ENCODE data around the gene STARD4.

Gene STARD4

DNA sequence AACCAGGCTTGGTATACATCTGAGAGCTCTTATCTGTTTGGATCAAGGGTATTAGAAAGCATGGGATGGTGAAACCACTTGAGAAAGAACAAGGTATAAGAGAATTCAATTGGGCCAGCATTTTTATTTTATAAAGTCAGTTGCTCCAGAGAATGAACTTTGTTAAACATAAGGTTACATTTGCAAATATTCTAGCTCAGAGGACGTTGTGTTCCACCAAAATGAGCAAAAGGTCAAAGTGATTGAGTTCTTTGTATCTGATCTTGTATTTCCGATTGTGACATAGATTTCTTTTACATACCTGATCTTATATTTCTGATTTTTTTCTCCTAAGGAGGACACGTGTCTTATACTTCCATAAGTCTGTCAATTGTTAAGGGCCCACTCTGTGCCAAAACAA is 8.6 kb upstream of the STARD4 start:
- DNase-seq, result no peak

DNA sequence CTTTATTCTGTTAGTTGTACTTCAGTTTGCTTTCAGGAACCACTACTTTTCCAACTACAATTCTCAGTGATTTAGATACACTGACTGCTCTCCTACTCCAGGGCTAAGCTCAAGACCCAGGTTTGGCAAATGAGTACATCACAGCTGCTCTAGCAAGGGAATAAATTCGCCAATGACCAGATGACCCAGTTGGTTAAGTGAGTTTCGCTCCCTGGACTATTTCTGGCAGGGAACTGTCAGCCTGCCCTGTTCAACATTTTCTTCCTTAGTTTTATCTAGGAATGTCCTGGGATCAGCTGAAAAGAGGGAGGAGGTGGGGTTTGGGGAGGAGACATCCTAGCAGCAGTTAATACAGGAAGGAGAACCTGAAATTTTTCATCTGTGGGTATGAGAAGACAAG is 6.4 kb upstream of the STARD4 start:
- no peak for DNase-seq

- DNase-seq, result no peak
These were observed 5.6 kb upstream of the STARD4 start for GRCh38 chr5:111517853-111518501.

- no peak for DNase-seq
These were observed 1.8 kb upstream of the STARD4 start for GRCh38 chr5:111514087-111514486.

GRCh38 chr5:111513131-111513520 is 791 bp upstream of the STARD4 start:
- no peak for DNase-seq

DNA sequence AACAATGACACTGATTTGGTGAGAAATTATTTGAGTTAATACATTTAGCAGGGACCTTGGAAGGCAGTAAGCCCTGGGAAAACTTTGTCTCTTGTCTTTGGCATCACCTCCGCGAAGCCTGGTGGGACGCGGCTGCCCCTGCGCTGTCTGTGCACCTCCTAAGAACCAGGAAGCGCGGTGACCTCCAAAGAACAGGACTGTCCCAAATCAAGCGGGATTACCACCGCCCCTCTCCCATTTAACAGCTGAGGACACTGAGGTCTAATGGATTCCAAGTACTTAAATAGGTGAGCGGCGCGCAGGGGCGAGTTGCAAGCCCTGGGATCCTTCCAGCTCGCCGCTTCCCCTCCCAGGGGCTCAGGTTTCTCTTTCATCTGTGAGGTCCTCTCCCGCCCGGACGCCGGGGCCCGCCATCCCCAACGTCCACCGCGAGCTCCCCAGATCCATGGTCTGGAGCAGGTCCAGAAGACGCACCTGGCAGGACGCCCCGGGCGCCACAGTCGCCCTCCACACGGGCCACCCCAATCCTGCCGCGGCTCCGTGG is 432 bp downstream of the STARD4 start:
- no peak for DNase-seq

- DNase-seq, result no peak
These were observed 1.0 kb downstream of the STARD4 start for GRCh38 chr5:111511174-111511830.

DNA sequence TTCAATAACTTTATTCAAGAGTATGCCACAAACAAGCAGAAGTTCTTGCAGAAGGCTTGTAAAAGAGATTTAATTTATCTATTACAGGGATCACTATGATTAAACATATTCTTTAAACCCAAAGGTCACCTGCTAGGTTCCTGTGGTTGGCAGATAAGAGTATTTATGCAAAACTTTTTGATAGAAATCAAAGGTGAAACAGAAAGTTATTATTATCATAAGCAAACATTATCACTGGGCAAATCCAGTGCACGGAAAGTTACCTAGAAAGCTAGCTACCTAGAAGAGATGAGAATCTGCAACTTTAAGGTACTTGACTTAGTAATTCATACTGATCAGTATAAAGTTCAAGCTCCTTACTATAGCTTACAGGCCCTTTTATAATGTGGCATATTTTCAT is 3.2 kb downstream of the STARD4 start:
- no peak for DNase-seq

DNA sequence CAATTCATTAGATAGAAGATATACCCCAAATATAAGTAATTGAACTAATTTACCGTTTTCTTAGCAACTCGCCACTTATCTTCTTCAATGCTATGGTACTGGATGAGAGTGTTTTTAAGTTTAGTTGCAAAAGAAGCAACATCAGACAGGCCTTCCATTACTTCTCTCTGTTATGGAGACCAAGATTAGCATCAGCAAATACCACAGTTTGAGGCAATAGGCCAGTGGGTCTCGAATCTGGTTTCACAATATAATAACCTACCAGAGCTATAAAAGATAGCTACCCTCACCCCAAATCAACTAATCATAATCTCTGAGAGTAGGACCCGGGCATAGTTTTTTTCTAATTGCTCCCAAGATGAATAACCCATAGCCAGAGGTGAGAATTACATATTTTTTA is 5.1 kb downstream of the STARD4 start:
- DNase-seq, result no peak

DNA sequence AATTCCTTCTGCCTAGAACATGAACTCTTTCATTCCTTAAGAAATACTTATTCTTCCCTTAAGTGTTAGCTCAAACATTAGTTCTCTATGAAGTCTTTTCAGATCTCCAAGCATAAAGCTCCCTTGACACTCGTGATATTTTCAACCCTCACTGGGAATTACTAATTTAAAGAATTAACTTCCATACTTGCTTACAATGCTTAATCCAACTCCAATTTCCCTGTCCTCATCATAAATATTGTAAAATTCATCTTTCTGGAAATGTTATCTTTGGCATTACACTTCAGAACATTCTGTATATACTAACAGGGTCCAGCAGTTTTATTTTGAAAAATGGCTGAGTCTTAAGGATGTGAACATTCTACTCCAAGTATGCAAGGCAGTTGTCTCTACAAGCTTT is 7.2 kb downstream of the STARD4 start:
- no peak for DNase-seq

GRCh38 chr5:111502956-111503355 is 9.4 kb downstream of the STARD4 start:
- no peak for DNase-seq

DNA sequence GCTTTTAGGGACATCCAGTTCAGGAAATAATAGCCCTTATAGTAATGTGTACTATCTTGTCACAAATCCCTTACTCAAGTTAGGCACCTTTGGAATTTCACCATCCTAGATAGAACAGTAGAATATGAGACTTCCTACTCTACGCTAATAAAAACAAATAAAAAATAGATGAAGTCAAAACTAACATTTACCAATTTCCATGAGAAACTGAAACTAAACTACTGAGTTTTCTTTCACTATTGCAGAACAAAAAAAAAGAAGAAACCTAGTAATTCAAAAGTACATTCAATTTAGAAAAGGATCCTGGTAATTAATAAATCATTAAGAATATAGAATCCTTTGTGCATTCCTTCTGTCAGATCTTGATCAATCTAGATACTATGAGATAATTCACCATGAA is 14.0 kb downstream of the STARD4 start:
- no peak for DNase-seq

DNA sequence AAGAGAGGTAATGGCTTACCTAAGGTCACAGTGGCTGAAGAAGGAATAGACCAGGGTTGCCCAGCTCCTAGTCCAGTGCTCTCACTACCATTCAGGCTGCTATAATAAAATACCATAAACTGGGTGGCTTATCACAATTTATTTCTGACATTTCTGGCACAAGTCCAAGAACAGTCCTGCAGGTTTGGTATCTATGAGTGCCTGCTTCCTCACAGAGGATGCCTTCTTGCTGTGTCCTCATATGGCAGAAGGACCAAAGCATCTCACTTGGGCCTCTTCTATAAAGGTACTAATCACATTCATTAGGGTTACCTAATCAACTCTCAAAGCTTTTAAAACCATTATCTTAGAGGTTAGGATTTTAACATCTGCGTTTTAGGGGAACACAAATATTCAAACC is 17.2 kb downstream of the STARD4 start:
- DNase-seq, result no peak

DNA sequence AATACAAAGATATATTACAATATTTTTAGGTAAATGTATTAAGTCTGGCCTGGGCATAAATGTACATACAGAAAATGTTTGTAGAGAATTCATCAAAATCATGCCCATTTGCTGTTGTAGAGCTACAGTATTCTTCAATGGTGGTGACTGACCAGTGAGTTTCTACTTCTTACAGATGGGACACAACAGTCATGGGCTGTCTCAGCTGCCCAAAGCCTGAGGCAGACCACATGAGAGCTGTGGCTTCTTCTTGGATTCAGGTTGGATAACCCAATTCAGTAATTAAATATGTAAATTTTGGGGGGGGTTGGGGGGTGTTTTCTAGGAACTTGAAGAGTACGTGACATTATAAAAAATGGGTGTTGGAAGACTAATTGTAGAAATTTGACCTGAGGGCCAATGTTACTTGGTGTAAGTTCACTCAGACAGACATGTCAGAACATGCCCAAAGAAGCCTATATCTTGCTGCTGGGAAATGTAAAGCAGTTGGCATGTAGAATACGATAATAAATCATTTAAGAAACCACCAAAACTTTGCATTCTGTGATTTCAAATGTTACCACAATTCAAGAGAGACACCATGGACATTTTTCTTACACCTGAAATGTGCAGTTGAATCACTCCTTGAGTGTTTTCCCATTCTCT is 17.9 kb downstream of the STARD4 start:
- DNase-seq, result no peak

GRCh38 chr5:111493031-111493430 is 19.3 kb downstream of the STARD4 start:
- no peak for DNase-seq

DNA sequence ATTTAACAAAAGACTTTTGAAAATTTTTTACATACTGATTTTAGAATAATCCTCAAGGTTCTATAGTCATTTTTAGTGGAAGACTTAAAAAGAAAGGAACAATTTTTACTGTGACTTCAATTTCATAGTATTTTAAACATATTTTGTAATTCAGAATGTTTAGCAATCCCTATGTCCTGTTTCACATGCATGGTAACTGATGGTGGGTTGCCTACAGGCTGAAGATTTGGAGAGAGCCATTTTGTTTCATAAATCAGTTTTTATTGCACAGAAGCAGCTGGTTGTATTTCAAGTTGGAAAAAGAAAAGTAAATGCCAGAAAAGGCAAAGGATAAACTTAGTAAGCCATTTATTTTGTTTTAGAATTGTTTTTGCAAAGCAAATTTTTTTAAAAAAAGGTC is 24.0 kb downstream of the STARD4 start:
- DNase-seq, result no peak

GRCh38 chr5:111486926-111487325 is 25.4 kb downstream of the STARD4 start:
- DNase-seq, result no peak

GRCh38 chr5:111486055-111486454 is 26.3 kb downstream of the STARD4 start:
- DNase-seq, result no peak

- DNase-seq, result no peak
These were observed 32.0 kb downstream of the STARD4 start for GRCh38 chr5:111480346-111480745.

DNA sequence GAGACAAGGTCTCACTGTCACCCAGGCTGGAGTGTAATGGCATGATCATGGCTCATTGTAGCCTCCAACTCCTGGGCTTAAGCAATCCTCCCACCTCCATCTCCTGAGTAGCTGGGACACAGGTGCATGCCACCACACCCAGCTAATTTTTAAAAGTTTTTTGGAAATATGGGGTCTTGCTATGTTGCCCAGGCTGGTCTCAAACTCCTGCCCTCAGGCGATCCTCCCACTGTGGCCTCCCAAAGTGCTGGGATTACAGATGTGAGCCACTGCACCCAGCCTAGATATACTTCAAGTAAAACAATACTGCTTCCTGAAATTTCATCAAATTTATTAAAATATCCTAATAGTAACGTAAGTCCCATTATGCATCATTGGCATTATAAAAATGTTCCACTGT is 33.4 kb downstream of the STARD4 start:
- DNase-seq, result no peak

- DNase-seq, result no peak
These were observed 34.1 kb downstream of the STARD4 start for GRCh38 chr5:111478266-111478665.

DNA sequence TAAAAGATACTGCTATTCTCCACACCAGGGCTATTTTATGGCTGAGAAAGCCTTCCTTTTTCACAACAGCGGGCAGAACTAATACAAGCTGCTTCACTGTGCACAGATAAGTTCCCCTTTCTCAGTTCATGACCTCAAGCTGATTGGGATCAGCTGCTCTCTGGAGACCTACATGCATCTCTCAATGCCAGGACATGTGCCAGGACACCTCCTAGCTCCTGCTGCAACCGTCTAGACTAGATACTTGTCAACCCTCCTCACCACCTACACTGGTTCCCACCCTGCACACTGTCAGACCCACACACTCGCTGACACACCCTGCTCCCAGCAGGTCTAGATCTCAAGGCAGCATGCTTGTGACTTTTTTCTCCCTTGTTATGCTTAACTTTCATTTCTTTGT is 39.8 kb downstream of the STARD4 start:
- peak; percentile 86 for DNase-seq

DNA sequence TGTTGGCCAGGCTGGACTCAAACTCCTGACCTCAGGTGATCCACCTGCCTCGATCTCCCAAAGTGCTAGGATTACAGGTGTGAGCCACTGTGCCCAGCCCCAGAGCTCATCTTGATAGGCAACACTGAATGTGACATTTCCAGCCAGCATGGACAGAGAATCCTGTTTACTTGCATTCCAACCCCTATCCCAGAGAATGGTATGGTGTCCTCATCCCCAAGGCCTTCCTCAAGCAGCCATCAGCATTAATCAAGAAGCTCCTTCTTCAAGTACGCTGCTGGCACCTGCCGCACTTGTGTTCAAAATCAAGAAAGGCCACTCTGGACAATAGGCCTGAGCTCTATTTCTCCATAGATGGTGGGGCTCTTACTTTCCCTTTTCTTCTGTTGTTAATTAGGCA is 40.2 kb downstream of the STARD4 start:
- DNase-seq, result no peak

- peak; percentile 26 for DNase-seq
These were observed 42.4 kb downstream of the STARD4 start for GRCh38 chr5:111469903-111470302.

All from MV-4-11 (cell line).